SK-N-SH (cell line): ENCODE results near the gene CDK11B.

ENCODE experiments used
- CTCF ChIP-seq: fragments of 200-600 bp; sonication (generic); IDR thresholded peaks from 2 replicates; pipeline ENCODE4 v1.6.1; 2017; ENCODE audit warnings: antibody characterized with exemption, mild to moderate bottlenecking, moderate library complexity
- EP300 ChIP-seq, 2 experiments: IDR thresholded peaks; 2 replicates each; pipeline versions ENCODE4 v1.4.0 to v1.6.1; 2012; ENCODE audit warnings: borderline replicate concordance in 1 of 2, low read depth in 1 of 2, low read length in 1 of 2
- IRF3 ChIP-seq: fragments of 150-350 bp; IDR thresholded peaks from 2 replicates; pipeline ENCODE4 v1.6.1; 2016; ENCODE audit warnings: mild to moderate bottlenecking, low read depth, low read length
- TF ChIP-seq, protein P1 (sequence below): IDR thresholded peaks from 2 replicates; pipeline ENCODE4 v1.4.0; 2012; ENCODE audit warnings: low read depth, borderline replicate concordance

DNA sequence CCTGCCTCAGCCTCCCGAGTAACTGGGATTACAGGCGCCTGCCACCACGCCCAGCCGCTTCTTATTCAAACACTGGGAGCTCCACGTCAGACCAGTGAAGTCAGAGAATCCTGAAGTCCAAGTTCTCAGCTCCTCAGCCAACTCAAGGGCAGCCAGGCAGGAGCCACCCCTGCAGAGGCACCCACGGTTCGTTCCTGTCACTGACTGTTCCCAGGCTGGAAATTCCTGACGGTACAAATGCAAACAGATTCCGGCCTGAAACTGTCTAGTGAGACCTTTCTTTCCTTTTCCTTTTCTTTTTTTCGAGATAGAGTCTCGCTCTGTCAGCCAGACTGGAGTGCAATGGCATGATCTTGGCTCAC, 22.1 kb upstream of the CDK11B start:
- TF ChIP-seq CTCF (no peak), IRF3 (no peak), EP300 (IDR thresholded peaks at IDR 0.05; ENCODE audit: borderline replicate concordance in 1 of 2, low read depth in 1 of 2, low read length in 1 of 2) (no peak)
- TF ChIP-seq, protein P1, sequence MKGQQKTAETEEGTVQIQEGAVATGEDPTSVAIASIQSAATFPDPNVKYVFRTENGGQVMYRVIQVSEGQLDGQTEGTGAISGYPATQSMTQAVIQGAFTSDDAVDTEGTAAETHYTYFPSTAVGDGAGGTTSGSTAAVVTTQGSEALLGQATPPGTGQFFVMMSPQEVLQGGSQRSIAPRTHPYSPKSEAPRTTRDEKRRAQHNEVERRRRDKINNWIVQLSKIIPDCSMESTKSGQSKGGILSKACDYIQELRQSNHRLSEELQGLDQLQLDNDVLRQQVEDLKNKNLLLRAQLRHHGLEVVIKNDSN = no peak
